KBM-7 (cell line): ENCODE results near the gene ATG14.
"Not testable (repeated sequence)": the region's sequence is repeated elsewhere in the genome, so short reads cannot be mapped to it uniquely, and the experiment has no call there.

Experiments used
- DNase-seq: peaks from one replicate; pipeline ENCODE4 v3.0.0-alpha.2; 2015
- in situ Hi-C: fragments of 300-500 bp; cut with MboI; formaldehyde crosslinking; loops from 2 replicates; pipeline ENCODE4 v1.14.3; 2020; ENCODE audit warnings: low sequenced_read_pairs, low pct_unique_long_range_greater_than_20kb, mixed read lengths

ATG14 gene

GRCh38 chr14:55401751-55402150 is 9.9 kb downstream of the ATG14 start:
- DNase-seq, result no peak
- in situ Hi-C loops, result no loop called here

- no peak for DNase-seq
- in situ Hi-C loops, result no loop called here
Observed at GRCh38 chr14:55399852-55400251, 11.8 kb downstream of the ATG14 start.

GRCh38 chr14:55399183-55399582 is 12.4 kb downstream of the ATG14 start:
- DNase-seq, result no peak
- in situ Hi-C loops, result no loop called here

GRCh38 chr14:55398679-55399078 is 13.0 kb downstream of the ATG14 start:
- DNase-seq, result no peak
- in situ Hi-C loops, result no loop called here

- in situ Hi-C loops, result no loop called here
- no peak for DNase-seq
Observed at GRCh38 chr14:55389330-55389729, 22.3 kb downstream of the ATG14 start.

- in situ Hi-C loops, result no loop called here
- no peak for DNase-seq
Observed at GRCh38 chr14:55388160-55388559, 23.5 kb downstream of the ATG14 start.

GRCh38 chr14:55387121-55387520 is 24.5 kb downstream of the ATG14 start:
- in situ Hi-C loops, result no loop called here
- no peak for DNase-seq

GRCh38 chr14:55386037-55386808 is 25.4 kb downstream of the ATG14 start:
- in situ Hi-C loops, result no loop called here
- no peak for DNase-seq

GRCh38 chr14:55384536-55384935 is 27.1 kb downstream of the ATG14 start:
- DNase-seq, result no peak

GRCh38 chr14:55383541-55384140 is 28.0 kb downstream of the ATG14 start:
- no peak for DNase-seq
- in situ Hi-C loops, result no loop called here

More at GRCh38 chr14:55384536-55384935, 27.1 kb downstream of the ATG14 start:
- in situ Hi-C loops, result no loop called here

GRCh38 chr14:55383056-55383466 is 28.6 kb downstream of the ATG14 start:
- in situ Hi-C loops, DNase-seq: not testable (repeated sequence)

GRCh38 chr14:55382483-55382882 is 29.1 kb downstream of the ATG14 start:
- DNase-seq, result no peak
- in situ Hi-C loops, result no loop called here

- no peak for DNase-seq
- in situ Hi-C loops, result no loop called here
Observed at GRCh38 chr14:55381561-55381960, 30.1 kb downstream of the ATG14 start.

GRCh38 chr14:55381040-55381439 is 30.6 kb downstream of the ATG14 start:
- DNase-seq, result no peak
- in situ Hi-C loops, result no loop called here

- DNase-seq, result no peak
- in situ Hi-C loops, result no loop called here
Observed at GRCh38 chr14:55377236-55377635, 34.4 kb downstream of the ATG14 start.

GRCh38 chr14:55374771-55375170 is 36.9 kb downstream of the ATG14 start:
- DNase-seq, result no peak
- in situ Hi-C loops, result no loop called here

- DNase-seq, result no peak
- in situ Hi-C loops, result no loop called here
Observed at GRCh38 chr14:55373784-55374705, 37.6 kb downstream of the ATG14 start.

GRCh38 chr14:55372825-55373224 is 38.8 kb downstream of the ATG14 start:
- no peak for DNase-seq
- in situ Hi-C loops, result no loop called here

GRCh38 chr14:55372423-55372822 is 39.2 kb downstream of the ATG14 start:
- in situ Hi-C loops, result no loop called here

More at GRCh38 chr14:55372423-55372822, 39.2 kb downstream of the ATG14 start:
- DNase-seq, result no peak
